ENCODE results near the gene OSR1.

GRCh38 chr2:19330436-19330835 is 28.0 kb downstream of the OSR1 start:
- TF ChIP-seq CTCF (IDR thresholded peaks at IDR 0.05) = no peak
- TF ChIP-seq EZH2 (IDR thresholded peaks at IDR 0.05) = no peak

Measured in neural progenitor cell (in vitro differentiated cells).